HG03159 (cell line): Measurements from ENCODE around the gene SLC2A4RG.

ENCODE experiments used
- ATAC-seq: cut with Tn5 transposase; IDR thresholded peaks from one replicate; pipeline ENCODE4 v1.9.1; 2021; ENCODE audit warnings: mild to moderate bottlenecking, moderate library complexity; ENCODE audit not compliant: unreplicated experiment

The SLC2A4RG gene

DNA sequence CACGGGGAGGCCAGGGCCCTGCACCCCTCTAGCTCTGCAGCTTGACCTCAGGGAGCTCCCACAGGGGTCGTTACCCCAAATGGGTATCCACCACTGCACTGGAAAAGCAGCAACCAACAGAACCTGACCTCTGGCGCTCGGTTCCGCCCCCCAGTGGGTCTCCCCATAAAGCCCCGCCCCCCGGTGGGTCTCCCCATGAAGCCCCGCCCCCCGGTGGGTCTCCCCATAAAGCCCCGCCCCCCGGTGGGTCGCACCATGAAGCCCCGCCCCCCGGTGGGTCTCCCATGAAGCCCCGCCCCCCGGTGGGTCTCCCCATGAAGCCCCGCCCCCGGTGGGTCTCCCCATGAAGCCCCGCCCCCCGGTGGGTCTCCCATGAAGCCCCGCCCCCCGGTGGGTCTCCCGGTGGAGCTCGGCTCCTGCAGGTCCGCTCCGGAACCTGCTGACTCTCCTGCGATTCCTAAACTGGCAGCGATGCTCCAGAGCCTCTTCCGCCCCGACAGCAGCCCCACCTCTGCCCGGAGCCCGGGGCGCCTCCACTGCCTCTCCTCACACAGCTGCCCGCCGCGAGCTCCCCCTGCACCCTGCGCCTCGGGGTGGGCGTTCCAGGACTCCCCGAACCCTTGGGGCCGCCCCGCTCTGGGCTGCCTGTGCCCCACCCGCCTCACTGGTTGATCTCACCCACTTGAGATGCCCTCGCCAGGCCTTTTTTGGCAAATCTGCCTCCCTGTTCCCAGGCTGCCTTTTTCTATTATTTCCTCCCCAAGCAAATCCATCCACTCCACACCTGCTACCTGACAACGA lies 12.1 kb downstream of the SLC2A4RG start:
- ATAC-seq: no peak

DNA sequence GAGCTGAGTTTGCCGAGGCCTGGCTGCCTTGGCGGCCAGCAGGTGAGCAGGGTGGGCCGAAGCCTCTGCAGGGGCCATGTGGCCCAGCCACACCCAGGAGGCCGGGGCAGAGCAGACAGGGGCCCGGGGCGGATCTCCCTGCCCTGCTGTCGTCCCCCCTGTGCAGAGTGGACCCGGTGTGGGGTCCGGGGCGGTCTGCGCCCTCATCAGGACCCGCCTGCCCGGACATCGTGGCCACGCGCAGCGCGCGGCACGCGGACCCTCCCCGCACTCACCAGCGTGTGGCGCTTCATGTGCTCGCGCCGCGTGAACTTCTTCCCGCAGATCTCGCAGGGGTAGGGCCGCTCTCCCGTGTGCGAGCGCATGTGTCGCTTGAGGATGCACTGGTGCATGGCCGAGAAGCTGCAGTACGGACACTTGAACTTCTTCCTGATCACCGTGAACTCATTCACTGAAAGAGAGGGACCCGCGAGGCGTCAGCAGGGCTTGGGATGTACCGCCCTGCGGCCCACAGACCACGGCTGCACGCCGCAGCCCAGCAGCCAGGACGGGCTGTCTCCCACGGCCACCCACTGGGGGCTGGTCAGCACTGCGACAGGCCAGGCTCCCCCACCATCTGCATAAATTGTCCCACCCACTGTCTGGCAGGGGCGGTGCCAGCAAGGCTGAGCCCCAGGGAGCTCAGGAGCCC lies 13.0 kb downstream of the SLC2A4RG start:
- ATAC-seq: no peak

DNA sequence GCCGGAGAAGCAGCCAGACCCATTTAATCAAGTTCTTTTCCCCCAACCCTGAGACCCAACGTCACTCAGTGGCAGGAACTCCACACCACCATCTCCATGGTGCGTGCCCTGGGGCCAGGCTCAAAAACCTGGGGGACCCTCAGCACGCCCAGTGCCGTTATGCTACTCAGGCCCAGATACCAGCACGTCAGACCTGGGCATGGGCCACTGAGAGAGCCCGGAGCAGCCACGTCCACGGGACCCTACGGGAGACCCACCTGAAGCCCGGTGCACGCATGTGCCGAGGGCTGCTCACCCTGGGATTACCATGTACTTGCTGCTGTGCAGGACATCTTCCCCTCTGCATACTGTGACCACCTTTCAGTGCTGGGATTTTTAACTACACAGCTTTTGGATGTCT lies 13.8 kb downstream of the SLC2A4RG start:
- no peak for ATAC-seq

DNA sequence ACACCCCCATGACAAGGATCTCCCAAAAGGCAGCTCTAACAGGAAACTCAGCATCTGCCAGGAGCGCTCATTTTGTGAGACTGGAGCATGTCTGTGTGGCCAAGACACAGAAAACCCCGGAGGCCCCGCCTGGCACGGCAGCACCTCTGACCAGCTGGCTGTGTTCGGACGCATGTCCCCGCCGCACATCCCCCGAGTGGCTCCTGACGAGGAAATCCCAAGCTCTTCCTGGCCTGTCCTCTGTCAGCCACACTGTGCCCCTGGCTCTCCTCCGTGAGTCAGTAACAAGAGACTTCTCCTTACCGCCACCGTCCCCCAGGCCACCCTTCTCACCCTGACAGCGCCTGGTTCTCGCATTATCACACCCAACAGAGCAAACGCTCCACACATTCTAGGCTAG lies 14.4 kb downstream of the SLC2A4RG start:
- no peak for ATAC-seq

DNA sequence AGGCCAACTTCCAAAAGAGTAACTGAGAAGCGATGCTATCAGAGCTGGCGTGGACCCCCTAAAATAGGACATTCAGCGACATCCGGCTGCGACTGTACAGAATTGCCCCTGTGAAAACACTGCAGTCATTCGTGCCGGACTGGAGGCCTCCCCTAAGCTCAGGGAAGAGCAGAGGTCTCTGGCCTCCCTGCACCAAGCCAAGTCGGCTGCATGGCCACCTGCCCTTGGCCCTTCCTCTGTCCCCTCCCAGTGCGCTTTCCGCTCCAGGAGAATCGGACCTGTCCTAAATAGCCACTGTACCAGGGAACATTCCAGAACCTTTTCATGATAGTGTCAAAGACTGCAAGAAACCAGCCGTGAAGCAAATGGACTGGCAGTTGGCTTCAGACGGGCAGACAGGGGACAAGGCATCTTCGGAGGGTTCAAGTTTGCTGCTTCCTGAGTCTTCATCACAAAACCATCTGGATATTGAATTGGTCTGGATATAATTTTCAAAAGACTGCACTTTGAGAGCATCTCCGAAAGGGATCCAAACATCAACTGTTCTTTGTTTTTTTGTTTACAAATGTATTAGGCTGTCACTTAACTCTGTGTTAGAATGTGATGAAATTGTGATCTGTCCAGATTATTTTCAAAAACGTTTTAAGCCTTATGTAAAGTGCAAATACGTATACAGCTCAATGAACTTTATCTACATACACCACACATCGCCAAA lies 16.5 kb downstream of the SLC2A4RG start:
- no peak for ATAC-seq

DNA sequence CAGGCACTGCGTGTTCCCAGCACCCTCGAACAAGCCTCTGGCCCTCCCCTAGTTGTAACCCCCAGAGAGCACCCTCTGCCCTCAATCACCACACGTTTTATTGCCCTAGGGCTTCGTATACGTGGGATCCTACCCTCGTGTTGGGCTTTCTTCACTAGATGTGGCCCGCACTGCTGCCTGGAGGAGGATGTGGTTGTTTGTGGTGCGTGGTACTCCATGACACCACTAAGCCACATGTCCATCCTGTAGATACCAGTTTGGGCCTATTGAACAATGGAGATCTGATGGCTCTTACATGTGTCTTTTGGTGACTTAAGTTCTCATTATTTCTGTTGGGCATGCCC lies 17.0 kb downstream of the SLC2A4RG start:
- no peak for ATAC-seq

DNA sequence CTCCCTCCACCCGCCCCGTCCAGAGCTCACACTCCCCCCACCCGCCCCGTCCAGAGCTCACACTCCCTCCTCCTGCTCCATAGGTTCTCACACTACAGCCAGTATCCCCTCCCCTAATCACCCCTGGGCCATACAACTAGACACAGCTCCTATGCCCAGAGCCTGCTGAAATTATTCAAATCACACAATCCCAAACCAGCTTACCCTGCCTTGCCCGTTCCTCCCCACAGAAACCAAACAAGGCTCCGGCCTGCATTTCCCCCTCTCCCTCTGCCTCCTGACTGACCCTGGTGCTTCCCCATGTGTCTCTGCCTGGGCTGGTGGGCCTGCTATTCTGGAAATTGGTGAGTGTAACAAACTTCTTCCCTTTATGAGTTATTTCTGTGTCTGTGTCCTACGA lies 18.6 kb downstream of the SLC2A4RG start:
- no peak for ATAC-seq

DNA sequence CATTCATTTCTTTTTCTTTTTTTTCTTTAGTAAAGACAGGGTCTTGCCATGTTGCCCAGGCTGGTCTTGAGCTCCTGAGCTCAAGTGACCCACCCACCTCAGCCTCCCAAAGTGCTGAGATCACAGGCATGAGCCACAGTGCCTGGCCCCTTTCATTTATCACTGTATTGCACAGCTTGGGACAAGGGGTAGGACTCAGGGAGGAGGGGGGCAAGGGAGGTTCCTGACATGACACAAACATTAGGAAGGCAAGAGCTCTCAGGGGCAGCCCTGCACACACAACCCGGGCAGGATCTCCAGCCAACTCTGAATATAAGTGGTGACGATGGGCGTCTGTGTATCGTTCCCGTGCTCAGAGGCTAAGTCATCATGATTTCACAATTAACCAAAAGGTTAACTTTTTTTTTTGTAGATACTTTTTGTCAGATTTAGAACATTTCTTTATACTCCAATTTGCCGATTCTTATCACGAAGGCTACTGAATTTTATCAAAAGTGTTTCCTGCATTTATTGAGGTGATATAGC lies 19.9 kb downstream of the SLC2A4RG start:
- ATAC-seq: no peak

DNA sequence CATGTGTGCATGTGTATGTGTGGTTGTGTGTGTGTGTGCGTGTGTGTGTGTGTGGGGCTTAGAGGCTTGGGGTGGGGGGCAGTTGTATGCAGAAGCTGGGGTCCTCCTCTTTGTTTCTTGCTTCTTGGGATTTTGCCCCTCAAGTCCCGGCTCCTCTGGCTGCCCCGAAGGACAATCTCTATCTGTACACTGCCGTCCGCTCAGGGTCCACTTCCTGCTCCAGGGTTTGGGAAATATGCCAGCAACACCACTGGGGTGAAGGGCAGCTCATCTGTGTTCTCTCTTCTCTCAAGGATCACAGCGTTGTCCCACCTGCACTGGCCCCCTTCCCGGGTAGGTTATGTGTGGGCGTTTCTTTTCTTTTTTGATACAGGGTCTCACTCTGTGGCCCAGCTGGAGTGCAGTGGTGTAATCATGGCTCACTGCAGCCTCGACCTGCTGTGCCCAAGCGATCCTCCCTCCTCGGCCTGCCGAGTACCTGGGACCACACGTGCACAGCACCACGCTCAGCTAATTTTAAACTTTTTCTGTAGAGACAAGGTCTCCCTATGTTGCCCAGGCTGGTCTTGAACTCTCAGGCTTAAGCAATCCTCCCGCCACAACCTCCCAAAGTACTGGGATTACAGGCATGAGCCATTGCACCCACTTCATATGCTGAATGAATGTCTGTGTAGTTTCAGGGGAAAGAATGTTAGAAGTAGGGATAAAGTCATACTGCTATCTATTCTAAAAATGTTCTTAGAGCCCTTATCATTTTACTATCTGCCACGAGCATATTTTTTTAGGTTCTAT lies 25.7 kb downstream of the SLC2A4RG start:
- no peak for ATAC-seq

DNA sequence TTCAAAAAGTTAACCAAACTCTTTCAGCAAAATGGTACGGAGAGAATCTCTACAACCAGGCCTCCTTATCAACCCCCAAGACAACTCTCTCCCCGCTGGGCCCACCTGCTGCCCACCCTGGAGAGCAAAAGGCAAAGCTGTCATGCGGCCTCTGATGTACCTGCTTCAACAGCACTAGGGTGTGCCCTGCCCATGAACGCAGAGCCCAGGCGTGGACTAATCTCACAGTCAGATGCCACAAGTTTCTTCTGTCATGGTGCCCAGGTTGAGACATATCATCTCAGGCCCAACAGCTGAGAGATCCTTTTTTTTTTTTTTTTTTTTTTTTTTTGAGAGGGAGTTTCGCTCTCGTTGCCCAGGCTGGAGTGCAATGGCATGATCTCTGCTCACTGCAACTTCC lies 26.3 kb downstream of the SLC2A4RG start:
- no peak for ATAC-seq

DNA sequence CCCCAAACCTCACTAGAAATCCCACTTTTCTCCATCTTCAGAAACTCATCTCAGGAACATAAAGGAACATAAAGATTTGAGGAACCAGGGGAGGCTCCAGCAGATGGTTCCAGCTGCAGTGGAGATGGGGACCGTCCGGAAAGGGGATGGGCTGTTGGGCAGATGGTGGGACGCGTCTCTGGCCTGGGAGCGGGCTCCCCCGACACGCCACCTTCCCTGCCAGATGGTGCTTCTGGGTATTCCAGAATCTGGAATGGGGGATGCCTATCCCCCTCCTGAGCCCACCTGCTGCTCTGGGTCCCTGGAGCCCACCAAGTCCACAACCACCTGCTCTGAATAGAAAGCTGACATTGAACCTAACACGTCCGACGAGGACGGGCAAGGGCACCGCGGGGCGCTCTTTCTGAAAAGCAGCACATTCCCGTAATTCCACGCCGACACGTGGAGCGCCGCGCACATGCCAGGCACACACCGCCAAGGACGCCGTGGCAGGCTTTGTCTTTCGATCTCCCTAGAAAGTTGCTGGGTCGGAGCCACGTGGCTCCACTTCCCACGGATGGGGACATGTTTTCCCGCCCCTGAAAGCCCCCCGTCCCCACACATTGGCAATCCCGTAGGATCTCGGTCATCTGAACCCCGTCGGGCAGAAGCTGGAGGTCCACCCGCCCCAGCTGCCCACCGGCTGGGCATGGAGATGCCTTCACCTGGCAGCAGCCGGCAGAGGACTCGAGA lies 27.3 kb downstream of the SLC2A4RG start:
- ATAC-seq: no peak

DNA sequence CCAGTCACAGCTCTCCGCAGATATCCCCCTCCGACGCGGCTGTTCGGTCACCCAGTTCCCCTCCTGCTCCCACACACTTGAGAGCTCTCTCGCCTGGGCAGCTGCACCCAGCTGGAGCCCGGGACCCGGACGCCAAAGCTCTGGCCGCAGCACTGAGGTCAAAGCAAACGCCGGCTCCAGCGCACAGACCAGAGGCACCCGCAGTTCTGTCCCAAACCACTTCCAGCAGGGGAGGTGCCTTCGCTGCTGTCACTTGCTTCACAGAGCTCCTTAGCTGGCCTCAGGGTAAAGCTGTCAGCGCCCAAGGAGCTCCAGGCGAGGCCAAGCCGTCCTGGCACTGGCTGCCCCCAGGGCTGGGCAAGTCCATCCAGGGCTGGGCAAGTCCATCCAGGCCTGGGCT lies 27.9 kb downstream of the SLC2A4RG start:
- ATAC-seq: no peak

DNA sequence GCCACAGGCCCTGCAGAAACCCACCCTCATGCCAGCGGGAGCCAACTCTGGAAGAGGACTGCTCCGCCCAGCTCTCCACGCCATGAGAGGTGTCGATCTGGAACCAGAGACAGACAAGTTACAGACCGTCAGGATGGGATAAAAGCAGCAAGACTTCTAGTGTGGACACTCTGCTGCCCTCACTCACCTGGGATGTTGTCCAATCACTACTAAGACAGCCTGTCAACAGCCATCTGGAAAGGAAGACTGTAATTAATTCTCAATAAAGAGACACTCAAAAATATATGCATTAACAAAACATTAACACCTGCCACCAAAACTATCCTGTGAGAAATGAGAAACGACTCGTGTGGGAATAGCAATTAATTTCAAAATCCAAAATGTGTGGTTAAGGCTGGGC lies 28.3 kb downstream of the SLC2A4RG start:
- no peak for ATAC-seq

DNA sequence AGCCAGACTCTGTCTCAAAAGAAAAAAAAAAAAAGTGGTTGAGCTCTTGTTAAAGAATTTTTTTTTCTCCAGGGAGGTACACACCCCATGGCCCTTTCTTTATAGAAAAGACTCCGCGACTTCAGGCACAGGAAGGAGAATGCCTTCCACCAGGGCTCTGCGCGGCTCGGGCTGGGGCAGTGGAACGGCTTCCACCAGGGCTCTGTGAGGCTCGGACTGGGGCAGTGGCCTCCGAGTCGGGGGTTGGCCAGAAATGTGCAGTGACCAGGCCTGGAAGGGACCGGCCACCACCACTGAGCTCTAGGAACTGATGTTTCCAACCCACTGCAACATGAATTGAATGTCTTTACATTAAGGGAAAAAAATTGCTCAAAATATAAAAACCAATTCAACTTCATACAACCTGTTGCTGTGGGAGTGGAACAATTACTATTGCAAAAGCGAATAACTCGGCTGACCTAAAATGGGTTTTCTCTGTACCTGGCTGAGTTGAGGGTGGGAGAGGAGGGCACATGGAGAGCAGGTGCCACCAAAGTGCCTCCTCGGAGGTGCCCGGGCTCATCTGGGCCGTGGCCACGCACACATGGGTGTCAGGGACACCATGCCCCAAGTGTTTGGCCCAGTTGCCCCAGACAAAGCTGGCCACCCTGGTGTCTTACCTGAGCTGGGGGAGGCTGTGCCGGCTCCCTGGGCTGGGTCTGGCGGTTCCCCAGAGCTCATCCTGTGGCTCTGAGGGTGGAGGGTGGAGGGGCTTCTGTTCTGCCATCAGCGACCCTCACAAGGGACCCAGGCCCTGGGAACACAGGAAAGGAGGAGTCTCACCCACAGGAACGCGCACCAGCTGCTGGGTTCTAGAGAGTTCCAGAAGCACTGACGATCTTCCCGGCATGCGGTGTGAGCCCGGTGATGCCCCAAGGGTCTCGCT lies 29.3 kb downstream of the SLC2A4RG start:
- ATAC-seq: no peak

DNA sequence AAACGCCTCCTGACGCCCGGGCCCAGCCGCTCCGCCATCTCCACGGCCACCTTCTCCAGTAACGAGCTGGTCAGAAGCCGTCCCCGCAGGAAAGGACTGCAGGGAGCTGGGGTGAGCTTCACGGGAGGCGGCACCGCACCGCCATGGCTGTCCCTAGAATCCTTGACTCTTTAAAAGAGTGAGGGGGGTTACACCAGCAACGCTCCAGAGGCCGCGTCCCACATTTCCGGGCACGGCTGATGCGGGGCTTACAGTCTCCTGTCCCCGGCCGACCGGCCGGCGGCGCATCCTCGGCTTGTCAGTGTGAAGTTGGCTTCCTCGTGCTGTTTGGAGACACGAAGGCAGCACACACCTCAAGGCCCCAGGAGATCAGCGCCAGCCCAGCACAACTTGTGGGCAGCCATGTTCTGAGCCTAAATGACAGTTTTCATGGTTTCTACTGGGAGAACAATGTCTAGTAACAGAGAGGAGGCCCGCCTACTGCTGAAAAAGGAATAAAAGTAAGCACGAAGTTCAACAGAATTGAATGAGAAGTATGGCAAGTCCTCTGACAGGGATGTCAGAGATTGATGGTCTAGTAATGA lies 30.4 kb downstream of the SLC2A4RG start:
- no peak for ATAC-seq

DNA sequence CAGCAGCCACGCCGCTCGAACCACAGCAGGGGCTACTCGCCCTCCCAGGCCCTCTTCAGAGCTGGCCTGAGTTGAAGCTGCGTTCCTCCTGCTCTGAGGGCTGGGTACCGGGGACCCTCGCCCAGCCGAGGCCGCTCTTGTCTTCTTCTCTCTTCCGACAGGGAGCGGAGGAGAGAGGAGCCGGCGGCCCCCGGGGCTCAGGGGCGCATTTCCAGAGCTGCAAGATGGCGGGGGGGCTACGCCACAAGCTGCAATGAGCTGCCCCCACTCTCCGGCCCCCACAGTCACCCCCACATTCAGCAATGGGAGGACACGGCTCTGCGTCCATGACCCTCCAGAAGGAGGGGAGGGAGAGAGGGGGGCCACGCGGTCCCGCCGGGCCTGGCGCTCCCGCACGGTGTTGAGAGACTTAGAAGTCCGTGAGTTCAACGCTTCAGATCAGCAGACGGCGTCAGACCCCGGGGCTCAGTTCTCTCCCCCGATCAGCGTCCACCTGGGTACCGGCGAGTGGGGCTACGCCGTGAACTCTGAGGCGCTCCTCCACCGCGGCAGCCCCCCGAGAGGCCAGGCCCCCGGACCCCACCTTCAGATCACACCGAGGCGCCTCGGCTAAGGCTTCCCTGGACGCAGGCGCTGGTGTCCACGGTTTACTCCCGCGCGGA lies 31.6 kb downstream of the SLC2A4RG start:
- ATAC-seq: no peak

DNA sequence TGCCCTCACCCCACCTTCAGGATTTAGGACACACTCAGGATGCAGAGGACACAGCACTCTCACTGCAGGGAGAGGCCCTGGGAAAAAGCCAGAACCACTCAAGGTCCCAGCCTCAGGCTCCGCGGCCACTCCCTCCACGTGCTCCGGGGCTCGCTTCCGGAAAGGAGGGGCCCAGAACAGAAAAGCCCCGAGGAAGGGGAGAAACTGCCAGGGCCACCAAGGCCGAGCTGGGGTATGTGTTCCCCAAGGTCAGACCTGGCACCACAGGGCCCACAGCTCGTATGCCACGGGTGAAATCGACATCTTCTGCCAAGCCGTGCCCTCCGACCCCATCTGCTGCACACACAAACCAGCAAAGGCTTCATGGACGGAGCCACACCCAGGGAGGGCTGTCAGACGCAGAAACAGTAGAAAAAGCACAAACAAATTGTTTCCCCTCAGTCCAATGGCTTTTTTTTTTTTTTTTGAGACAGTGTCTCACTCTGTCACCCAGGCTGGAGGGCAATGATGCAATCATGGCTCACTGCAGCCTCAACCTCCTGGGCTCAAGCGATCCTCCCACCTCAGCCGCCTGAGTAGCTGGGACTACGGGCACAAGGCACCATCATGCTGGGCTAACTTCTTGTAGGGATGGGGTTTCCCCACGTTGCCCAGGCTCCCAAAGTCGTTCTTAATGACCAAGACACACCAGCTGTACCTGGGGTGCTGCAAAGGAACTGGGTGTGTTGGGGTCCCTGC lies 33.4 kb downstream of the SLC2A4RG start:
- no peak for ATAC-seq
